ENCODE measurements around the gene CDH4.

GRCh38 chr20:61285152-61285645, 33.1 kb downstream of the CDH4 start:
- TF ChIP-seq CTCF (IDR thresholded peaks at IDR 0.05; ENCODE audit: insufficient read depth, low read length, poor library complexity, severe bottlenecking) (no peak), EZH2phosphoT487 (conservative IDR thresholded peaks at IDR 0.05; ENCODE audit: low read length) (no peak)
